Stomach (tissue), 4 donors: Measurements from ENCODE around the gene TMEM132D.

Experiments
- POLR2AphosphoS5 ChIP-seq, 3 donors: sonication (generic); formaldehyde crosslinking; IDR thresholded peaks; one replicate each; pipeline ENCODE4 v1.6.1; 2016; ENCODE audit warnings: antibody characterized with exemption in 3 of 3
- TF ChIP-seq, protein P1 (sequence below), 7 experiments: fragments of 450-650 bp in 4 of 7; fragments of 200-600 bp in 3 of 7; sonication (generic) in 3 of 7; IDR thresholded peaks; one replicate each; pipeline ENCODE4 v1.5.1; 2016 to 2019; ENCODE audit warnings: antibody characterized with exemption in 7 of 7, control low read depth in 2 of 7, mild to moderate bottlenecking in 1 of 7

- TF ChIP-seq, protein P1, sequence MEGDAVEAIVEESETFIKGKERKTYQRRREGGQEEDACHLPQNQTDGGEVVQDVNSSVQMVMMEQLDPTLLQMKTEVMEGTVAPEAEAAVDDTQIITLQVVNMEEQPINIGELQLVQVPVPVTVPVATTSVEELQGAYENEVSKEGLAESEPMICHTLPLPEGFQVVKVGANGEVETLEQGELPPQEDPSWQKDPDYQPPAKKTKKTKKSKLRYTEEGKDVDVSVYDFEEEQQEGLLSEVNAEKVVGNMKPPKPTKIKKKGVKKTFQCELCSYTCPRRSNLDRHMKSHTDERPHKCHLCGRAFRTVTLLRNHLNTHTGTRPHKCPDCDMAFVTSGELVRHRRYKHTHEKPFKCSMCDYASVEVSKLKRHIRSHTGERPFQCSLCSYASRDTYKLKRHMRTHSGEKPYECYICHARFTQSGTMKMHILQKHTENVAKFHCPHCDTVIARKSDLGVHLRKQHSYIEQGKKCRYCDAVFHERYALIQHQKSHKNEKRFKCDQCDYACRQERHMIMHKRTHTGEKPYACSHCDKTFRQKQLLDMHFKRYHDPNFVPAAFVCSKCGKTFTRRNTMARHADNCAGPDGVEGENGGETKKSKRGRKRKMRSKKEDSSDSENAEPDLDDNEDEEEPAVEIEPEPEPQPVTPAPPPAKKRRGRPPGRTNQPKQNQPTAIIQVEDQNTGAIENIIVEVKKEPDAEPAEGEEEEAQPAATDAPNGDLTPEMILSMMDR (IDR thresholded peaks at IDR 0.05): no peak
- no peak for TF ChIP-seq POLR2AphosphoS5 (IDR thresholded peaks at IDR 0.05)
These were observed 552.3 kb downstream of the TMEM132D start for GRCh38 chr12:129351481-129351880.
